BLaER1 treated with 17β-estradiol and CSF1 and Interleukin-3, amounts not matched to agents 10 nM and 100 nM (cell line): ENCODE data around the gene ZBTB7C.

Experiments used
- H3K27ac ChIP-seq, 11 experiments: shearing (Covaris generic); formaldehyde crosslinking; 2 replicates each; pipeline ENCODE4 v1.8.1; 2022
- H3K27me3 ChIP-seq, 11 experiments: shearing (Covaris generic); formaldehyde crosslinking; 2 replicates each; pipeline ENCODE4 v1.8.1; 2022
- H3K36me3 ChIP-seq, 11 experiments: shearing (Covaris generic); formaldehyde crosslinking; 2 replicates each; pipeline ENCODE4 v1.8.1; 2022
- H3K4me1 ChIP-seq, 10 experiments: shearing (Covaris generic); formaldehyde crosslinking; 2 replicates each; pipeline ENCODE4 v1.8.1; 2022
- H3K4me2 ChIP-seq, 11 experiments: shearing (Covaris generic); formaldehyde crosslinking; 2 replicates each; pipeline ENCODE4 v1.8.1; 2022
- H3K4me3 ChIP-seq, 10 experiments: shearing (Covaris generic); formaldehyde crosslinking; 2 replicates each; pipeline ENCODE4 v1.8.1; 2022
- H3K9ac ChIP-seq, 11 experiments: shearing (Covaris generic); formaldehyde crosslinking; 2 replicates each; pipeline ENCODE4 v1.8.1; 2022
- H3K9me3 ChIP-seq, 11 experiments: shearing (Covaris generic); formaldehyde crosslinking; replicated peaks in 1 of 11; 2 replicates each; pipeline ENCODE4 v1.8.1; 2022
- H4K20me1 ChIP-seq, 11 experiments: shearing (Covaris generic); formaldehyde crosslinking; 2 replicates each; pipeline ENCODE4 v1.8.1; 2022
- Cebpa-rat ChIP-seq, 11 experiments: shearing (Covaris generic); IDR thresholded peaks; 2 replicates each; pipeline ENCODE4 v1.8.1; 2022

Gene ZBTB7C

DNA sequence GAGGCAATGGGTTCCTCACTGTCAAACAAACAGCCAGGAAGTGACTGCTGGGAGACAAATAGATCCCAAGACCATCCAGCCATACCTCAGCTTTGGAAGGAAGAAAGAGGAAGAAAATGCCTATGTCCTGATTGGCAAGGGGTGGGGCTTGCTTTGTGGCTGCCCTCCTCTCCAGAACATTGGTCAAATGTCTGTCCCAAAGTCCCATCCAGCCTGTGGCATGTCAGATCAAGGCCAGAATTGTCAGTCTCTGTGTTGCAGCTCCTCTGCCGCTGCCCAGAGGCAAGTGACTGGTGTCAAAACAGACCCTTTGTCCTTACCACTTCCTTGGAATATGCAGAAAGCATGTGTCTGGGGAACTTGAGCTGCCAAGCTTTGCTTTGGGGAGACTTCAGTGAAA lies 415.8 kb downstream of the ZBTB7C start:
- peaks cover 0 to 86% (median 67%) of the 10 kb centered on the region in 10 experiments; a peak in 16 of 20 replicates for H3K4me1 ChIP-seq
- no peak overlapping the region for H3K4me3 ChIP-seq
- no peak for TF ChIP-seq Cebpa-rat (IDR thresholded peaks at IDR 0.05)
- no peaks in the 10 kb centered on the region for H4K20me1 ChIP-seq
- no peaks in the 10 kb centered on the region for H3K36me3 ChIP-seq
- peaks cover 0 to 11% (median 6%) of the 10 kb centered on the region in 11 experiments; a peak in 11 of 22 replicates for H3K9me3 ChIP-seq
- H3K27ac ChIP-seq: no peak overlapping the region
- no peak overlapping the region for H3K9ac ChIP-seq
- peak overlapping the region in 10 of 11 experiments; percentile 27 to 96 (median 77); a peak in 20 of 22 replicates for H3K4me2 ChIP-seq
- H3K27me3 ChIP-seq: no peaks in the 10 kb centered on the region

DNA sequence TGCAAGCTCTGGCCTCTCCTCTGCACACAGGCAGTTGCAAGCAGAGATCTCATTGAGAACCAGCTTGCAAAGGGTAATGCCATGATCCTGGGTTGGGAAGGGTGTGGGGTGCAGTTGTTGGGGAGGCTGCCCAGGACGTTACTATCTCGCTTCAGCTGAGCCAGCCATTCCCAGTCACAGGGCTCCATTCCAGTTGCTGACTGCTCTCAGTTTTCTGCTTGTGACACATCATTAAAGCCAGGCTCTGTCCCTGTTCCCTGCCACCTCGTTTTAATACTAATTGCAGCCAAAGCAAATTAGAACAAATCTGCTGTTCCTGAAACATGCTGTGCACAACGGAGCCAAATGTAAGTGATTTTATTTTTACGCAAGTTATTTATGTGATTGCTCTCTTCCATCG lies 416.2 kb downstream of the ZBTB7C start:
- peaks cover 2 to 86% (median 67%) of the 10 kb centered on the region in 10 experiments for H3K4me1 ChIP-seq
- H3K27me3 ChIP-seq: no peaks in the 10 kb centered on the region
- H3K36me3 ChIP-seq: no peaks in the 10 kb centered on the region
- H4K20me1 ChIP-seq: no peaks in the 10 kb centered on the region
- H3K27ac ChIP-seq: no peak overlapping the region
- H3K9ac ChIP-seq: no peak overlapping the region
- no peak overlapping the region for H3K4me3 ChIP-seq
- peak overlapping the region in 10 of 11 experiments; percentile 27 to 96 (median 77); a peak in 18 of 22 replicates for H3K4me2 ChIP-seq
- no peak for TF ChIP-seq Cebpa-rat (IDR thresholded peaks at IDR 0.05)
- H3K9me3 ChIP-seq: peaks cover 0 to 11% (median 6%) of the 10 kb centered on the region in 11 experiments; a peak in 11 of 22 replicates

DNA sequence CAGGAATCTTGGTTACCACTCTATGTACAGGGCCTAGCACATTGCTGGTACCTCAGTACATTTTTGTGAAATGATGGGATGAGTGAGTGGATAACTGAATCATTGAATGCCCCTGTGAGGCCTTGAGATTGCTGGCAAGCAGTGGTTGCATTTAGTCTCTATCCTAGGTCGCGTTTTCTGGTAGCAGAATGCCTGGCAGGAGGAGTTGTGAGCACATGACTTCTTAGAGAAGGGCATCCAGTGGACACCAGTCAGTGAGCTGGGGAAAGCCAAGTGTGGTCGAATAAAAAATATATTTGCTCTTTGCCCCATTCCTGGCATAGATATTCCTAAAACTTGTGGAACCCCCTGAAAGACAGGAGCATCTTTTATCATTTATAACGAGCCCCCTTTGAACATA lies 416.9 kb downstream of the ZBTB7C start:
- H3K4me1 ChIP-seq: peaks cover 9 to 92% (median 73%) of the 10 kb centered on the region in 10 experiments
- no peak overlapping the region for H3K4me3 ChIP-seq
- no peaks in the 10 kb centered on the region for H3K36me3 ChIP-seq
- no peak overlapping the region for H3K9ac ChIP-seq
- peaks cover 0 to 6% (median 2%) of the 10 kb centered on the region in 11 experiments; a peak in 11 of 22 replicates for H3K9me3 ChIP-seq
- peak overlapping the region in 8 of 11 experiments; percentile 68 to 96 (median 81); a peak in 16 of 22 replicates for H3K4me2 ChIP-seq
- H3K27me3 ChIP-seq: no peaks in the 10 kb centered on the region
- TF ChIP-seq Cebpa-rat (IDR thresholded peaks at IDR 0.05): no peak
- no peak overlapping the region for H3K27ac ChIP-seq
- no peaks in the 10 kb centered on the region for H4K20me1 ChIP-seq

DNA sequence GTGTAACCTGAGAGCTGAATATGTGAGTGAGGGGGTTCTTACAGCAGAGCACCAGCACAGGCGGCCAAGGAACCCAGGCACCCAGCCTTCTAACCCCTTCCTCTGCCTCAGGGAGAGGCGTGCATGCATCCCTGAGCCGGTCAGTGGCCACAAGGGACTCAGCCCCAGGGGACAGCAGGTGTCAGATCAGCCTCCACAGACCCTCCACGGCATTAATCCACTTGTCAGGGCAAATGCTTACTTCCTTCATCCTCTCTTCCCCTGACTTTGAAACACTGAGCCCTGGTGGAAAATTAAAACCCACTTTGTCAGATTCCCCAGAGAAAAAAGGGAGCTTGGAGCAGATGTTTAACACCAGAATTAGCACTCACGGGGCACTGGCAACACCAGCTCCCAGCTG lies 418.2 kb downstream of the ZBTB7C start:
- Histone ChIP-seq H4K20me1 (no peaks in the 10 kb centered on the region), H3K27me3 (no peaks in the 10 kb centered on the region), H3K9ac (peak overlapping the region in 3 of 11 experiments; percentile 12 to 26 (median 22); a peak in 4 of 22 replicates), H3K9me3 (no peaks in the 10 kb centered on the region), H3K36me3 (no peaks in the 10 kb centered on the region), H3K4me3 (no peak overlapping the region), H3K4me2 (peak overlapping the region in 10 of 11 experiments; percentile 15 to 96 (median 77); a peak in 18 of 22 replicates), H3K4me1 (peaks cover 22 to 92% (median 79%) of the 10 kb centered on the region in 10 experiments), H3K27ac (peak overlapping the region in 2 of 11 experiments; percentile 18 to 34; a peak in 3 of 22 replicates)
- no peak for TF ChIP-seq Cebpa-rat (IDR thresholded peaks at IDR 0.05)

DNA sequence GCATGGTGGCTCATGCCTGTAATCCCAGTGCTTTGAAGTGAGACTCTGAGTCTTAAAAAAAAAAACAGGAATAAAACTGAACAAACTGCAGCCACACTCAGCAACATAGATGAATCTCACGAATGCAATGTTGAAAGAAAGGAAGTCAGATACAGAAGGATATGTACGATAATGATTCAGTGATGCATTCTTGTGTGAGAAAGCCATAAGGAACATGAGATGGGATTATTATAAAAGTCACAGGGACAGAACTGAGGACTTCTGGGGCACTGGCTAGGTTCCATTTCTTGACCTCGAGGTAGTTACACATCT lies 421.8 kb downstream of the ZBTB7C start:
- H3K36me3 ChIP-seq: no peaks in the 10 kb centered on the region
- H3K27me3 ChIP-seq: no peaks in the 10 kb centered on the region
- H3K4me3 ChIP-seq: no peak overlapping the region
- H3K27ac ChIP-seq: peak overlapping the region in 9 of 11 experiments; percentile 43 to 73 (median 67); a peak in 17 of 22 replicates
- no peak for TF ChIP-seq Cebpa-rat (IDR thresholded peaks at IDR 0.05)
- H3K4me1 ChIP-seq: peaks cover 43 to 95% (median 82%) of the 10 kb centered on the region in 10 experiments
- no peaks in the 10 kb centered on the region for H4K20me1 ChIP-seq
- H3K9me3 ChIP-seq: no peaks in the 10 kb centered on the region
- H3K4me2 ChIP-seq: peak overlapping the region; percentile 16 to 78 (median 72)
- H3K9ac ChIP-seq: peak overlapping the region in 5 of 11 experiments; percentile 8 to 44 (median 28); a peak in 6 of 22 replicates

DNA sequence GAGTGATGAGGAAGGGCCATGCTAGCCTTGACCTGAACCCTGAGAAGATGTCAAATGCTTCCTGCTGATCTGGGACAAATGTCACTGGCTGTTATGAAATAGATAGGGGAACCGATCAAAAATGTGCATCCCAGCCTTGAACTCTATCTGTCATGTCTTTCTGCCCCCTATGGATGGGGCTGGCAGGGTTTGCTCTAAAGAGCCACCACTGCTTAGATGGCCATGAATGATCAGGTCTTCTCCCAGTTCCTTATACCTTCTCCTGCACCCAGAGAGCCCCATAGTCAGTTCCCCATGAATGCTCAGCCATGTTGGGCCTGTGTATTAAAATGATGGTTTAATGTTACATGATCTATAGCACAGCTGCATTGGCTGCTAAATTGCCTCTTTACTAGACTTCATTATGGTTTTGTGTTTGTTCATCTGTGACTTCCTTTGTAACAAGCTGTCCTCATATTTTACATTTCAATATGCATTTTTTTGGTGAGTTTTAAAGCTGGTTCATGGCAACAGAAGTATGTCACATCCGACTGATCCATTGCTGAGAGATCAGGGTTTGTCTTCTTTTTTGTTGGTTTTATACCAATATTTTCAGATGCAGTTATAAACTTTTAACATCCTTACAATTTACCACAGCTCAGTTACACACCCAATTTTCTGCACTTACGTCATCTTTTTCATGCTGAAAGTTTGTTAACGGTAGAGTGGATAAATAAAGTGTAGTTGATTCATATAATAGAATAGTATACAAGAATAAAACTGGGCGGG lies 422.4 kb downstream of the ZBTB7C start:
- no peaks in the 10 kb centered on the region for H3K9me3 ChIP-seq
- no peaks in the 10 kb centered on the region for H4K20me1 ChIP-seq
- no peaks in the 10 kb centered on the region for H3K36me3 ChIP-seq
- H3K27ac ChIP-seq: peak overlapping the region in 9 of 11 experiments; percentile 43 to 73 (median 67); a peak in 18 of 22 replicates
- H3K27me3 ChIP-seq: no peaks in the 10 kb centered on the region
- peak overlapping the region in 6 of 11 experiments; percentile 8 to 52 (median 24); a peak in 9 of 22 replicates for H3K9ac ChIP-seq
- TF ChIP-seq Cebpa-rat (IDR thresholded peaks at IDR 0.05): no peak
- peak overlapping the region; percentile 16 to 78 (median 72) for H3K4me2 ChIP-seq
- no peak overlapping the region for H3K4me3 ChIP-seq
- peaks cover 43 to 92% (median 78%) of the 10 kb centered on the region in 10 experiments for H3K4me1 ChIP-seq

DNA sequence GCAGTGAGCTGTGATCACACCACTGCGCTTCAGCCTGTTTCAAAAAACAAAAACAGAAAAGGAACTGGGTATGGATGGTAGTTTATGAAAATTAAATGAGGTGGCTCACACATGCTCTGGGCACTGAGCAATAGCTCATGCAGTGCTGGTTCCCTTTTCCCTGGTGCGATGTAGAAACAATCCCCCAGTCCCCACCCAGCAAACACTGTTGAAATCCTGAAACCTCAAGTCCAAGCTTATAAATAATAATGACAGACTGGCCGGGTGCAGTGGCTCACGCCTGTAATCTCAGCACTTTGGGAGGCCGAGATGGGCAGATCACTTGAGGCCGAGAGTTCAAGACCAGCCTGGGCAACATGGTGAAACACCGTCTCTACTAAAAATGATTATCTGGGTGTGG lies 423.3 kb downstream of the ZBTB7C start:
- Histone ChIP-seq H3K36me3 (no peaks in the 10 kb centered on the region), H3K4me2 (peak overlapping the region; percentile 23 to 78 (median 72)), H3K4me3 (no peak overlapping the region), H3K9ac (peak overlapping the region in 3 of 11 experiments; percentile 4 to 30 (median 5); a peak in 1 of 22 replicates), H3K4me1 (peaks cover 43 to 91% (median 74%) of the 10 kb centered on the region in 10 experiments), H4K20me1 (no peaks in the 10 kb centered on the region), H3K9me3 (no peaks in the 10 kb centered on the region), H3K27ac (peak overlapping the region in 9 of 11 experiments; percentile 43 to 73 (median 67); a peak in 18 of 22 replicates), H3K27me3 (no peaks in the 10 kb centered on the region)
- peak in 2 of 11 experiments; percentile 8 to 43; a peak in 1 of 22 replicates for TF ChIP-seq Cebpa-rat (IDR thresholded peaks at IDR 0.05)

DNA sequence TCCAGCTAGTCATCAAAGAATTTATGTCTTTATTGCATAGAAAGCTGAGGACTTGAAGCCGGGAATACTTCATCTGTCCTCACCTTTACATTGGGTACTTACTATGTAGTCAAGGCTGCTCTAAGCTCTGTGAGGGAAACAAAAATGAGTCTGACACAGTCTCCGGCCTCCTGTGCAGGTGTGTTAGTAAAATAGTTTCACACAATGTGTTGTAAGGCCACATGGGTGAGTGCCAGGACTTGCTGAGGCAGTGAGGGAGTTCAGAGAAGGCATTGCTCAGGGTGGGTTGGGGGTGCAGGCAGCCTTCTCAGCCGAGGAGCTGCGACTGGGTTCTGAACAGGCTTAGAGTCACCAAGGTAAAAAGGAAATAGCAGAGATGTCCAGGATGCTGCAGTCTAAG lies 424.2 kb downstream of the ZBTB7C start:
- TF ChIP-seq Cebpa-rat (IDR thresholded peaks at IDR 0.05): no peak
- Histone ChIP-seq H3K27ac (peak overlapping the region in 6 of 11 experiments; percentile 63 to 73 (median 70); a peak in 10 of 22 replicates), H3K36me3 (no peaks in the 10 kb centered on the region), H3K4me1 (peaks cover 43 to 91% (median 71%) of the 10 kb centered on the region in 10 experiments), H3K9me3 (no peaks in the 10 kb centered on the region), H3K4me2 (peak overlapping the region in 10 of 11 experiments; percentile 23 to 78 (median 72); a peak in 16 of 22 replicates), H3K4me3 (no peak overlapping the region), H3K27me3 (no peaks in the 10 kb centered on the region), H4K20me1 (no peaks in the 10 kb centered on the region), H3K9ac (0 out of 22 replicates have a peak overlapping the region, but pooled peaks of 2 of the 11 experiments have one; percentile 5 to 30)

DNA sequence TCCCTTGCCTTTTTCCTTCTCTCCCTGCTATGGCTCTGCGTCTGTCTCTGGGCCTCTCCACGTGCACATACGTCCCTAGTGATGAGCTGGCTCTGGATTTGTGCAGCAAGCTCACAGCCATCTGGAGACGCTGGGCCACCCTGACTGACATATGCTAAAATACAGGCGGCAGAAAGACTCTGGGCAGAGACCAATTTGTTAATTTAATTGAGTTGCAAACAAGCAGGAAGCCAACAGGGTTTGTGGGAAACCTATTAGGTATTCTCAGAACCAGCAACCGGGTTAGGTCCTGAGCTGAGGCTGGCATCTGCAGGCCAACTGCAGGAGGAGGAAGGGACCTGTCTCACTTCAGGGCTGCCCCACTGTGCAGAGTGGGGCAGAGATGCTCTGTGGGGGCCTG lies 425.2 kb downstream of the ZBTB7C start:
- Histone ChIP-seq H3K27me3 (no peaks in the 10 kb centered on the region), H3K9me3 (no peaks in the 10 kb centered on the region), H3K36me3 (no peaks in the 10 kb centered on the region), H3K4me2 (peak overlapping the region; percentile 32 to 78 (median 69); a peak in 21 of 22 replicates), H3K4me1 (peaks cover 43 to 89% (median 77%) of the 10 kb centered on the region in 10 experiments), H3K9ac (no peak overlapping the region), H3K4me3 (no peak overlapping the region), H3K27ac (peak overlapping the region in 4 of 11 experiments; percentile 9 to 44 (median 24); a peak in 4 of 22 replicates), H4K20me1 (no peaks in the 10 kb centered on the region)
- no peak for TF ChIP-seq Cebpa-rat (IDR thresholded peaks at IDR 0.05)
